NOMO-1 treated with dmso at 0.1 percent for 144 hours (cell line): ENCODE results near the gene SLC22A3.

Source experiments
- DNase-seq: peaks from one replicate; lab custom pipeline; 2025; ENCODE audit not compliant: unreplicated experiment; lab: John Stamatoyannopoulos, UW

The SLC22A3 gene

DNA sequence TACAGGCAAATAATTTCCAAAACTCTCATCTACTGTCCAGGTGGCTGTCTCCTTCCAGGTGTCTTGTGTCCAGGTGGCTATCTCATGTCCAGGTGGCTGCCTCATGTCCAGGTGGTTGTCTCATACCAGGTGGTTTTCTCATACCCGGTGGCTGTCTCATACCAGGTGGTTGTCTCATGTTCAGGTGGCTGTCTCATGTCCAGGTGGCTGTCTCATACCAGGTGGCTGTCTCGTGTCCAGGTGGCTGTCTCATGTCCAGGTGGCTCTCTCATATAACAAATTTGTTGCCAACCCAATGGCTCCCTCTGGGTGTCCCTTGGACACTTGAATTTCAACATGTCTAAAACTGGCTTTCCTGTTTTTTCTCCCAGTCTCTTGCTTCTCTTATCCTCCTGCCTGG is 14.3 kb upstream of the SLC22A3 start:
- DNase-seq, result no peak

DNA sequence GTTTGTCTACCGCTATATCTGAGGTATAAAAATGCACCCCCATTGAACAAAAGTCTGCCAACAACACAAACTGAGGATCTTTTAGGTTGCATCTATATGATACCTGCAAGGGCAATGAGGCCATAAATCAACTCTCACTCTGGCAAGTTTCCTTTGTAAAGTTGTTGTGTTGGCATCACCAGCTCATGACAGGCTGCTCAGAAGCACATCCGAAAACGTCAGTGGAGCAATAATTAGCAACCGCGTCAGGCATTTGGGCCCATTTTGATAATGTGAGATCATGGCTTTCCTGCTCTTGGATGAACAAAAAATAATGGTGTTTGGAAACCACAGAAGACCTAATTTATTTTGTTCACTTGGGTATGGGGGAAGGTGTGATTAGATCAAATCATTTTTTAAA is 12.0 kb upstream of the SLC22A3 start:
- DNase-seq, result no peak

DNA sequence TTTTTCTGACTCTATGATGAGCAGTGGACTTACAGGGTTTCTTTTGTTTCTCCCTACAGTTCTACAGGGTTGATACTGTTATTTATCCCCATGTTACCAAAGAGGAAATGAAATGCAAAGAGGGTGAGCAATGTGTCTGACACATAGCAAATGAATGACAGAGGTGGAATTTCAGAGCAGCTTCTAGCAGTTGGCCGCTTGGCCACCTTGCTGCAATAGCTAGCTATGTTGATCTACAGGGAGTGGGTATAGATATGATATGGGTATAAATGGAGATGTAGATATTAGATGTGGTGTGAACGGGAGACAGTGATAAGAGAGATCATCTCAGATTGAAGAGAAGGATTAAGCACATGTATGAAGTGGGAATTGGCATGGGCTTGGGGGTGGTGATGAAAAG is 10.9 kb upstream of the SLC22A3 start:
- no peak for DNase-seq

DNA sequence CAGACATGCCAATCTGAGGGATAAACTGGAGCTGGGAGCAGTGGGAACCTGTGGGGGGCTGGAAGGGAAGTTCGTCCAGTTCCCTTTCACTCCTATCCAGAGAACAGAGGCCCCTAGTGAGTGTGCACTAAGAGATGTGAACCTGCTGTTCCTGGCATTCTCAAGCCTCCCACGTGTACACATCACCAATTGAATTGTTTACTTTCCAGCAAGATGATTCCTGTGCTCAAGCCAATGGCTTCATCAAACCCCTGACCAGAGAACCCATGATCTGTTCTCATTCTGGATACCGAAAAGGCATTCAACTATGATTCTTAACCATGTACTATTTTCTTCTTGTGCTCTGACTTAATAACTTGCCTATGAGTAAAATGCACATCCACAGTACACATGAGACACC is 10.2 kb upstream of the SLC22A3 start:
- DNase-seq, result no peak

DNA sequence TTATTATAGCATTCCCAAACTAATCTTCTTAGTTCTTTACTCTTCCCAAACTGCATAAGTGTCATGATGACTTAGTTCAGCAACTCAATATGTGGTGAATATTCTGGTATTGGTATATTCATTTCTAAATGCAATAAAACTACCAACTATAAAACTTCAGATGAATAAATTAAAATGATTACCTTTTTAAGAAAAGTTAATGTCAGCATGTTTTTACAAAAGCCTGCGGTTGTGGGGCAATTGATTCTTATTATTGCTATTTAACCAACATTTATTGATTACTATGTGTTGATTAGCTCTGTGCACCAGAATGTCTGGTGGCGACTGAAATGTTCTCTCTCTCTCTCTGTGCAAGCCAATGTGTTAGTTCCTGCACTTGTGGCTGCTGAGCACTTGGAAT is 5.0 kb upstream of the SLC22A3 start:
- no peak for DNase-seq

DNA sequence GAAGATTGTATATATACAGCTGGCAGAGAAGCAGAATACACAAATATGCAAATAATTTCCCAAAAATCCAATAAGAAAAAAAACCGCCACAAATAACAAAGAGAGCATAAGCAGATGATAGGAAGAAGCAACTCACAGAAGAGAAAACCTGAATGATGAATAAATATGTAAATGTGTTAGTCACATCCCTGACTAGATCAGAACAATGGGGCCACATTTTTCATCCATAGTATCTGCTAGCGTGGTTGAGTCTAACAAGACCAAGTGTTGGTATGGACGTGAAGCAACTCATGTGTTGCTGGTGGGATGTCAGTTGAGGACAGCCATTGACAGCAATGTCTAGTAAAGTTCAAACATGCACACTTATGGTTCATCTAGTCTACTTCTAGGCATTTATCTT is 3.9 kb upstream of the SLC22A3 start:
- no peak for DNase-seq

DNA sequence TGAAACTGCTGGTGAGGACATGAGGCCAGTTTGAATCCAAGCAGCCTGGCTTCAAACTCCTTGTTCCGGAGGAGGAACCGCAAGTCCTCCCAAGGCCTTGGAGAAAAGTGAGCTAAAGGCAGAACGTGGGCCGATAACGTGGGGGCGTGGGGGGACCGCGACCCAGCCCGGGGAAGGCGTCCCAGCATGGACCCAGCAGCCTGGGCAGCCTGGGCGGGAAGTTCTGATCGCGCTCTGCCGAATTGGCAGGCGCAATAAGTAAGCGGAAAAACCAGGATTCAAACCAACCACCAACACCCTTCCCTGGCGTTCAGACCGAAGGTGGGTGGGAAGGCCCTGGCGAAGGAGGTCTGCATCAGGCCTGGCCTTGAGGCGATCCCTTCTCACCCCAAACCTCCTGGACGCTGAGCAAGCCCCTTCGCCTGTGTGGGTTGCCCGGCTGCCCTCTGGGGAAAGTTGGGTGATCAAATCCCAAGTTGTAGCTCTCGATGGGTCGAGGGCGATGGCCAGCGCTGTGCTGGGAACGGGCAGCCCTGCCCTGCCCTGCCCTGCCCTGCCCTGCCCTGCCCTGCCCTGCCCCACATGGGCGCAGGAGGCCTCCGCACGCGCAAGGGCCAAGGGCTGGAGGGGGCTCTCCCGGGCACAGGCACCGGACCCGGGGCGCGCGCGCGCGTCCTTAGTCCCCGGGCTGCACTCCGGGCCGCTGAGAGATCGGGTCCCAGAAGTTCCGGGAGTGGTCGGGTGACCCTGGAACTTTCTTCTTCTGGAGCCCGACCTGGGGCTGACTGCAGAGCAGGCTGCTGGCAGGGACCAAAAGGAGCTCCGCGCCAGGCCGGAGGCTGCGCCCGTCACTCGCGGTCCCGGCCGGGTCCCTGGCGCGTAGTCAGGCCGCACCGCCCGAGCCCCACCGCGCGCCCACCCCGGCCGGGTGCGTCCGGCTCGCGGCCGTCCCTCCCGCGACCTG is 637 bp upstream of the SLC22A3 start:
- DNase-seq, result no peak

DNA sequence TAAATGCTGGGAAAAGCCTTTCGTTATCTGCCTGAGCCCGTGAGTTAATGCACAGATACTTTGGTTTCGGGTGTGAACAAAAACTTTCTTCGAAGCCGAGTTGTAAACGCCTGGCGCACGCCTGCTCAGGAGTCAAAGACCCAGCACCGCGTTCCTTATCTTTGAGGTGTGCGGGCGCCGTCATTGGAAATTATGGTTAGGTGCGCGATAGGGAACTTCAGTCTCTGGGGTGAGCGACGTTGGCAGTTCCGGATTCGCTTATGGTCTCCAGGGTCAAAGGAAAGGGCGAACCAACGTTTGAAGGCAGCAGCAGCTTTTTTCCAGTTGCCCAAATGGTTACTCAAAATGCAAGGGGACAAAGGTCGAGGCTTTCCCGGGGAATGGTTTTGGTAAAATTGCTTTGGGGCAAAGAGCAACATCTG is 853 bp downstream of the SLC22A3 start:
- no peak for DNase-seq

DNA sequence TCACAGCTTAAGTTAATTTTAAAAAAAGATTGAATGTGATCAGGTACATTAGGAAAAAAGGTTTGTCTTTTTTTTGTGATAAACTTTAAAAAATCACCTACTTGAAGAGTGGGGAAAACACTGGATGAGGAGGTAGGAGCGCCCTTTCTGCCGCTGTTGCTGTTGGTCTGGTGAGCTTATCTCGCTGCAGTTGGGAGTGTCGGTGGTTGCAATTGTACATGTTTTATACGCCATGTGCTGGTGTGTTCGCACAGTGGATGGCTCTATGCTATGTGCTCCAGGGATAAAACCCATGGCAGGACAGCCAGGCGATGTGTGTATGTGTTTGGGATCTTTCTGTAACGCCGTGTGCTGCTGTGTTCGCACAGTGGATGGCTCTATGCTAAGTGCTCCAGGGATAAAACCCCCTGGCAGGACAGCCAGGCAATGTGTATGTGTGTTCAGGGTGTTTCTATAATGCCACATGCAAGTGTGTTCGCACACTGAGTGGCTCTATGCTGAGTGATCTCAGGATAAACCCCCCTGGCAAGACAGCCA is 1.7 kb downstream of the SLC22A3 start:
- DNase-seq, result no peak

DNA sequence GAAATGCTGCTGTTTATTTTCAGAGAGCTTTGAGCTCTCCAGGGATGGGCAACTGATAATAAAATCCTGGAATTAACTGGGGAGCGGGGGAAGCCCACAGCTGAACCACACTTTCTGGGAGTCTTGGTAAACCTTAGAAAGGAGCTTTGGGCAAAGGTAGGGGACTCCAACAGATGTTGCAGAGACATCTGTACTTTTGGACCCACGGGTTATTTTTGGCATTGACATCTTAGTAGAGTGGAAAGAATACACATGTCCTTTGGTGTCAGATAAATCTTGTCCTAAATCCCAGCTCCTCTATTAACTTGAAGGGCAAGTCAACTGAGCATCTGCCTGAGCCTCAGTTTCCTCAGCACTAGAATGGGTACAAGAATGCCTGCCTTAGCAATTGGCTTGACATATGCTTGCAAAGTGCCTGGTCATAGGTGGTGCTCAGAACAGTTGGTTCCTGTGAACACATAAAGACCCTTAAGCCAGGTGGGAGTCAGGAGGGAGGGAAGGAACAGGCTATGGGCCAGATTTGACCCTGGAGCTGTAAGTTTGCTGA is 5.8 kb downstream of the SLC22A3 start:
- no peak for DNase-seq

DNA sequence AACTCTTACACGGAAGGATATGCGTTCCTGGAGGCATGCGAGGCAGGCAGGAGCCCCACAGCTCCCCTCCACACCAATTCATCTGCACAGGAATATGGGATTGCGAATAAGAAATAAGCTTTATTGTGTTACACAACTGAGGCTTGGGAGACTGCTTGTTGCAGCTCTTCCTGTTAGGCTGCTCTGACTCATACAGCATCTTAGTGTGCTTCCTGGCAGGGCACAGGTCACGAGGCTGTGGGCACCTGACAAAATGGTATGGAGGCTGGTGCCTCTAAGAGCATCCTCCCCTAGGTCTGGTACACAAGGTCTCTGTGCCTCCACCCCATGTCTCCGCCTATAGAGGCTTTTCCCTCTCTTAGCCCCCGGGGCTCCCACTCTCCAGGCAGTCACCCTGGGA is 6.8 kb downstream of the SLC22A3 start:
- no peak for DNase-seq

DNA sequence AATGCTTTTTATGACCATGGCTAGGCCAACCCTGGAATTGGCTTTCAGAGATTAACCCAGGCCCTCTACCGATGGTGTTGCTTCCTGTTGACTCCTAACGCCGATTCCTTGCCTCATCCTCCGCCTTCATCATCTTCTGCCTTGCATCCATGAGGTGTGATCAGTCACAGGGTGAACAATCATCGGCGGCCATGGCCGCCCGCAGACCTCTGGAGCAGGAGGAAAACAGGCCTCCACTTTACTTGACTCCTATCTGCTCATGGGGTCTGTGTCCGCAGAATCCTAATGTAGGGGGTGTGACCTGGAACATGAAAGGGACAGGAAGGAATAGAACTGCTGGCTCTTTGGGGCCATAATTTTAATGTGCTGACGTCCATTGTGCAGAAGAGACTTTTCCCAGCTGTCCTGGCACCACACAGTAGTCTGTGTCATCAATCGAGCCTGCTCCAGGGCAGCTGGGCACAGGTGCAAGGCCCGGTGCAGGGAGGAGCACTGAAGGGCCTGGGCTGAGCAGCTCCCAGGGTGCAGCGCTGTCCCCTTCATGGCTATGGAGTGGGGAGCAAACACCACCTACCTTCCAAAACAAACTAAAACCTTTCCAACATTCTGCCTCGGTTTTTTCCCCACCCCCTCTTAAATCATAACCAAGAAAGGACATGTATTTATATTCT is 8.0 kb downstream of the SLC22A3 start:
- no peak for DNase-seq

DNA sequence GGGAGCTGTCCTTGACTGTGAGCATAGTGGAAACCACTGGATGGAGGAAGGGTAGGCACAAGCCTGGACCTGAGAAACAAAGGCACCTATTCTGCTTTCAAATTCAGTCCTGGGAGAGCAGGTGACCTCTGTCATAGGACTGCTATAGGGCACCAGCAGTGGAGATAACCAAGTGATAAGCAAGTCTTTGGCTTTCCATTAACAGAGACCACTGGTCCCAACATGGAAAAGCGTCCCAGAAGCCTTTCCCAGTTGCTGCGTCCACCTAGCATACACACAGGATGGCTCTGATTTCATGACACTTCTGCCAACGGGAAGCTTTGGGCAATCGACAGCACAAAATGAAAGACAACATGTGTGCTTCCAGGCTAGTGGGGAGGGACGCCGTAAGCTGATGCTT is 8.9 kb downstream of the SLC22A3 start:
- no peak for DNase-seq

DNA sequence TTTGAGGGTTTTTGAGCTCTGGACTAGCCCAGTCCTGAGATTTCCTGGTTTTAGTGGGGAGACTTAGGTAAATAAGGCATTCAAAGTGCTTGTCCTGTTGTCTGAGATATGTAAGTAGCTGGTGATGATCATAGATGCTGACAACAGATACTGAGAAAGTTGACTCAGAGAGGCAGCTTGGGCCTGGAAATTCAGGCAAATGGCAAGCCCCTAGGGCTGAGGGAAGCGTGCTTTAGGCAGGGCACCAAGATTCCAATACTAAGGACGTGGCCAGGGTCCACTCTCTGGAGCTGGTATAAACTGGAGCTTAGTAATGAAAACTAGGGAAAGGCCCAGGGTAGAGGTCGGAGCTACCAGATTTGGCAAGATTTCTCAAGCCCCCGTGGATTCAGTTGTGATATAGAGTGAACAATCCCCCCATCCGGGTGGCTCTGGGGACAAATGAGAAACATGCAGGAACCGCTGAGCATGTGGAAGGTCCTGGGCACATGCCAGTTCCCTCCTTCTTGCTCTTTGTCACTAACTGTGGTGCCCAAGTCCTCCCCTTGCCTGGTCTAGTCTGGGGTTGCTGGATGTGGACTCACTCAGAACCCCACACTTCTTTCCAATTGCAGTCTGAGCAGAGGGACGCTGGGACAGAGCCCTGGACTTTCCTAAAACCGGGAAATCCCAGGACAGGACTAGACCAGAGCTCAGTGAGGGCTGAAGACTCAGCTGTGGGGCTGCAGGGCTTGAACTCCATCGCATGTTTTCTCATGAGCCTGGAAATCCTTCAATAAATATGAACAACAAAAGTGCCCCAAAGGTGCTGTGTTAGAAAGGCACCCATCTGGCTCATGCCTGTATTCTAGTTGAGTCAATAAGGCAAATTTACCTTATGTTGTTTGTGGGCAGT is 10.3 kb downstream of the SLC22A3 start:
- no peak for DNase-seq

DNA sequence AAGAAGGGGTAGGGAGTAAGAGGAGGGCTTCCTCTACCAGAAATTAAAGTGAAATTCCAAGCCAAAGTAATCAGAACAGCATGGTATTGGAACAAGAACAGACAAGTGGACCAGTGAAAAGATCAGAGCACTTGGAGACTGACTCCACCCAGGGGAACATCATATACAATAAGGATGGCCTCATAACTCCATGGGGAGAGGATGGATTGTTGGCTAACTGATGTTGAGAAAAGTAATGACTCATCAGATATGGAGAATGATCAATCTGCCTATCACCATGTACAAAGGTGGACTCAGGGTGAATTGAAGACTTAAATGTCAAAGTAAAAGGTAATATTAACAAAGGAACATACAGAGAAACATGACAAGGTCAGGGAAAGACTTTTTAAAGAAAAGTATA is 12.8 kb downstream of the SLC22A3 start:
- no peak for DNase-seq

DNA sequence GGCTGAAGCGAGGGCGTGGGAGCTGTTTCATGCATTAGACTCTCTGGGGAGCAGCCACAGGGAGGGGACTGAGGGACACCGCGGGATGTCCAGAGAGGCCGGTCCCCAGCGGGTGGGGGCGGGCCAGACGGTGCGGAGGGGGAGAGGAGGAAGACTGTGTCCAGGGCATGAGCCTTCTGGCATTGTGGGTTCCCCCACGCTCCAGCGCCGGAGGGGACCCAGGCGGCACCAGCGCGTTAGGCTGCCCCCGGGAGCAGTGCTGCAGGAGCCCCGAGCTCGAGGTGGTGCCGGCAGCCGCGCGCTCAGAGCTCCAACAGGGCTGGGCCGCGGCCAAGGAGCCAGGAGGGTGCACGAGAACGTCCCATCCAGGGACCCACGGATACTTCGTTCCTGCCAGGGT is 14.4 kb downstream of the SLC22A3 start:
- no peak for DNase-seq

DNA sequence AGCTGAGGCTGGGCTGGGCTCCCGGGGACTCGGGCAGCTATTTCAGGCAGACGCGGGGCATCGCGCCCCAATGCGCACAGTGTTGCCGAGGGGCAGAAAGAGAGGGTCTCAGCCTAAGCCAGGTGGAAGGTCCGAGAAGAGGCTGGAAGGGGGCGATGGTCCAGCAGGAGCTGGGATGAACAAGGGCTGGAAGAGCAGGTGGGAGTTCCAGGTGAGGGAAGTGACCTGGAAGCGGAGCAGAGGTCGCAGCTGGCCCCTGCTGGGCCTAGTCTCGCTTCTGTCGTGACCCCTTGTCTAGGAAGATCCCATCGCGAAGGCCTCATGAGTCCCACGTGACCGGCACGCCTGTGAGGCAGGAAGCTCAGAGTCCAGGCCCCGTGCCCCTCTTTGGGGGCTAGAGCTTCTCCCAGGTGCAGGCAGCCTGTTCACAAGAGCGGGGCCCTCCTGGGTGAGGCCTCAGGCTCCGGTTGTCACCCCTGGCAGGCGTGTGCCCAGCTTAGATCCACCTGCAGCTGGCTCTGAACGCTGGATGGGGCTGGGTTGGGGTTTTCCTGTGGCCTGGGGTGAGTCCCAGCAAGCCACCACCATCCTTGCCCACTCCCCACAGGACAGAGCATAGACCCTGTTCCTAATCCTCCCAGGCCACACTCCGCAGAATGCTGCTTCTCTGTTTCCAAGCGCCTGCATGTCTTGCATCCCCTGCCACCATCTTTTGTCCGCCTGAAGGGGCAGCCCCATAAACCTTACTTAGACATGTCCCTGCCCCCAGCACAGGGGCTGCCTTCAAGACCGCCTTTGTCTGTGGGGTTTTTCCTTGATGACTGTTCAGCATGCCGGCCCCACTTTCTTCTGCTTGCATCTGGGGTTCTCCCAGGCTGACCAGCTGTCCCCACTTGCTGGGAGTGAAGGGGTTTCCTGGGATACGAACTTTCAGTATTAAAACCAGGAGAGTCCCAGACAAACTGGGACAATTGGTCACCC is 15.1 kb downstream of the SLC22A3 start:
- no peak for DNase-seq

DNA sequence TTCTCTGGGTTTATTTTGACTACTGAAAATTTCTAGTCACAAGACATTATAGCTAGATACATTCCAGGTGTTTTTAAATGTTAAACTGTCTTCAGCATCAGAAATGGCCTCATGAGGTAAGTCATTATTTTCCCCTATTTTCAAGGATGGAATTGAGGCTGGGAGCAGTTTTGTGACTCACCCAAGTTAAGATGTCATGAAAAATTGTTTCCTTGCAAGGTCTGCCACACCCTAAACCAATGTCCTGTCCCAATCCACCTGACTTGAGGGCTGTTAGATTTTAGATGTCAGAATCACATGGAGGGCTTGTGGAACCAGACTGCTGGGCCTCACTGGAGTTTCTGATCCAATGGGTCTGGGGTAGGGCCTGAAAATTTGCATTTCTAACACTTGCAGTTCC is 16.9 kb downstream of the SLC22A3 start:
- no peak for DNase-seq

DNA sequence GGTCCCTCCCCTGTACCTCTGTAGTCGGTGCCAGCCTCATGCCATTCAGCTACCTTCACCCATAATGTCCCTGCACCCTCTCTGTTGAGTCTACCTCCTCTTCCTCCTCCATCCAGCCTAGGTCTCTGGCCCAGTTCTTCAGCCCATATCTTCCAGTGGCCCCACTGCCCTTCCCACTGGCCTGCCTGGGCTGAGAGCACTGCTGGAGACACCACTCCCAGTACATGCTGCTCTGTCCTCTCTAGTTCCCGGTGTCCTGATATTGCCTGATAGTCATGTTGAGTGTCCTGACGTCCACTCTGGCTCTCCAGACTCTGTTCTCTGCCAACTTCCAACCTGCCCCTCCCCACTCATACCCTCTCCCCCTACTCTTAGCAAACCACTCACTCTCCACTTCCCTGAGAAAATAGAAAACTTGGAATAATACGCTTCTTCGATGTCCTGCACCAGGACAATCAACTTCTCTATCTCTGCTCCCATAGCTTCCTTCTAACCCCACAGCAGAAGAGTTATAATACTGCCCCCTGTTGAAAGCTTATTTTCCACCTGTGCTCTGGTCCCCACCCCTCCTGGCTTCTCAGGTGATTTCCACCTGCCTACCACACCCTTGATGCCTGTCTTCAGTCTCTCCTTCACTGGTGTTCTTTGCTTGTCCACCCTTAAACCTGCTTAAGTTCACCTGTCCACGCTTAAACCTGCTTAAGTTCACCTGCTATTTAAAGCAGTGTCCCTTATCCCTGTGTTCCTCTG is 19.8 kb downstream of the SLC22A3 start:
- no peak for DNase-seq
